M059J (cell line): ENCODE data around the gene ASB2. TPM values are rescaled to one million over a fixed set of nuclear protein-coding genes. Genes with fewer than 3 reads are reported as not detected.

ENCODE experiments used
- DNase-seq: peaks from one replicate; pipeline ENCODE4 v3.0.0-alpha.2; 2012; ENCODE audit warnings: low read depth
- total RNA-seq: library from RNA; depleted of rRNA; stranded (reverse); fragments of >200 nt; shearing (Covaris generic); gene quantifications from 2 replicates; pipeline ENCODE4 v1.2.3, GENCODE V29; 2014

The ASB2 gene
- total RNA-seq, 1 experiment from 2014 or later = not detected

DNA sequence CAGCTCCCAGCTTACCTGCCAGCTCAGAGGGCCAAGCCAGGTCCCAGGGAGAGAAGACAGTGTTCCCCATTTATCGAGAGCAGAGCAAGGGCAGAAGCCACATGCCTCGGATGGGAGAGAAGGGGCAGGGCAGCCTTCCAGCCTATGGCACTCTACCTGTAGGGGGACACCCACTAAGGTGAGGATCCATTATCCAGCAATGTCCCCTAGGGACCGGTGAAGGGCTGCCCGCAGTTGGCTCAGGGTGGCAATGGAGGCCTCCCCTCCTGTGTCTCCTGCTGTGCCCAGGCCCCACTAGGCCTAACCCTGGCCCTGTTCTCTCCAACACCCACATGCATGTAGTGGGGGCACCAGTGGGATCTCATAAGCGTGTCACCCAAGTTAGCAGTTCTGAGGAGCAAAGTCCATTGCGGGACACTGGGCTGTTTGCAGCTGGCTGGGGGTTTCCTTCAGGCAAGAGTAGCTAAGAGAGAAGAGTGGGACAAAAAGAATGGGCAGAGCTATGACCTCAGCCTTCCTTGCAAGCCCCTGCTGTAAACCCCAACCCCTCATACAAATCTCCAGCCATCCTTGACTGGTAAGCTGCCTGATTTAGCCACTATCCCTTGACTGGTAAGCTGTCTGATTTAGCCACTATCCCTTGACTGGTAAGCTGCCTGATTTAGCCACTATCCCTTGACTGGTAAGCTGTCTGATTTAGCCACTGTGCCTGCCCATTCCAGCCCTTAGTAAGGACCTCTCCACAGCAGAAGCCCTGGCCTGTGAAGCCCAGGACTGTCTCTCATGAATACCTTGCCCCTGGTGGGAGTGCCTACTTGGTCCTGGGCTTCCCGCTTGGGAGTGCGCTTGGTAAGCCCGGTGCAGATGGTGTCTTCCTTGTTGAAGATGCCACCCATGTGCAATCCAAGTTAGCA is 5.2 kb upstream of the ASB2 start:
- DNase-seq = no peak

DNA sequence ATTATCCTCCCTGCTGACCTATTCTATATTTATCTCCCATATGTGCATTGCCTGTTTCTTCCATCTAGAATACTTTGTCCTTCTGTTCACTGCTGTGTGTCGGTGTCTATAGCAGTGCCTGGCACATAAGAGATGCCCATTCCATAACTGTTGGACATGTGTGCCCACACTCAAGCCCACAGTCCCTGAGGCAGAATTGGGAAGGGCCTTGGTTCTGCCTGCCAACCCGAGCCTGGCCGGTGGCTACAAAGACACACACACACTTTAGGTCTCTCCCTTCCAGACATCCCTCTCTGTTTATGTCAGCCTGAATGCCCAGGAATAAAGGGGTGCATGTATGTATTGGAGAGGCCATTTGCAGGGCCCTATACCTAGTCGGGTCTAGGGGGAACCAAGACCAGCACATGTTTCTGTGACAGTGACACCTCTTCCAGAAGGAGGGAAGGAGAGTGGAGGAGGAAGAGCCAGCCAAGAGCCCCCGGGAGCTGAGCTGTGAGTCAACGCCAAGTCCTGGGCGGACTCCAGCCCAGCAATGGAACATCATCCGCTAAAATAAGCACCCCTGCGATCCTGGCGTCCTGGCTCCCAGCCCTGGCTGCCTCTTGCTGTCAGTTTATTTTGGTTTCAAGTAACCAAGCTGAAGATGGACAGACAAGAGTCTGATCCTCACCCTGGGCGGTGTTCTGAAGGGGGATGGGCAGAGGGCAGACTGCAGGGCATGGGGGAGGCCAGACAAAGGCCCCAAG is 4.3 kb upstream of the ASB2 start:
- peak; percentile 51 for DNase-seq

DNA sequence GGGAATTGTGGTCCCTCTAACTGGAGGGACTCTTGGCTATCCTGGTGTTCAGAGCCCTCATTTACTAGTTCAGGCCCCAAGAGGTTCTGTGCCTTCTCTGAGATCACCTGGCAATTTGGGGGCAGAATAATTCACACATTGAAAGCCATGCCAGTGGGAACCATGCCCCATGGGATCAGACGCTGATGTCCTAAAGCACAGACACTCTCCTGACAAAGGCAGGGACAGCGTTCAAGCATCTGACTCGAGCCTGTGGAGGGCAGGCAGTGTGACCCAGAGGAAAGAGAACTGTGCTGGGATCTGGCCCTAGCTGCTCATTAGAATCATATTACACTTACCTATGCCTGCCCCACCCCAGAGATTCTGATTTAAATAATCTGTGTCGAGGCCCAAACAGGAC is 2.4 kb upstream of the ASB2 start:
- no peak for DNase-seq

DNA sequence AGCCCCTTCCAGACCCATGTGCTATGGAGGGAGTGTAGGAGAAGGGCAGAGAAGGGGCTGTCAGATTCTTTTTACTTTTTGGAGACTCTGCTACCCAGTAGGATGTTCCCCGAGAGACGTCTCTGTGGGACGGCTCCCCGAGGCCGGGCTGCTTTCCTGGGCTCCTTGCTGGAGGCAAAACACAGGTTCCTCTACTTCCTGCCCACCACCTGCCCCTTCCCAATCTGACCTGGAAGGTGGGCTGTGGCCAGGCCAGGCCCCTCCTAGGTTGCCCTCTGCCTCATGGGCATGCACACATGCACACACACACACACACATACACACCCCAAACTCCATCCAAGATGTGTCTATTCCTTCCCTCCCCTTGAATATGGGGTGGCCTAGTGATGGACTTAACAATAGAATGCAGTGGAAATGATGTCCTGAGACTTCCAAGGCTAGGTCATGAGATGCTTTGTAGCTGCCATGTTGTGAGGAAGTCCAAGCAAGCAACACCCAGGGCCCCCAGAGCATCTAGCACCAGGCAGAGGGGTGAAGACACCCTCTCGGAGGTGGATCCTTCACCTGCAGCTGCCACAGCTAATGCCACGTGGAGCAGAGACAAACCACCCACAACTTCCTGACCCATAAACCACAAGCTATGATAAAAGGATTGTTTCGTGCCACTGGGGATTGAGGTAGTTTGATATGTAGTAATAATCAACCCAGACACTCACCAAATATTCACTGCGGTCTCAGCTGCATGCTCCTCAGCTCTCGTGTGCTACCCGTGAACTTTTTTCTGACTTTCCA is 1.6 kb upstream of the ASB2 start:
- peak; percentile 51 for DNase-seq

DNA sequence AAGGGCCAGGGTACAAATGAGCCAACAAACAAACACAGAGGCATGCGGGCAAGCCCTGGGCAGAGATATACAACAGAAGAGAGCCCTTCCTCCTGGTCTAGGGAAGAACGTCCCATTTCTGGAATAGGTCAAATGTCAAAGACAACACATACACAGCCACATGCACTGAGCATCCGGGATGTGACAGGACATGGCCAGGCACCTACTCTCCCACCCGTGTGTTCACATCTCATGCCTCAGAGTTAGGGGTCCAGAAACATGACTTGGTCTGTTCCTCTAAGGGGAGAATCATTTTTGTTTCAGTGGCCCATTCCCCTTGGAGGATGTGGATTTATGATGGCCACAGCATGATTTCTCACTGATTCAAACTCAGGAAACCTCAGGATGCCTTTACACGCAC is 801 bp upstream of the ASB2 start:
- DNase-seq = no peak

DNA sequence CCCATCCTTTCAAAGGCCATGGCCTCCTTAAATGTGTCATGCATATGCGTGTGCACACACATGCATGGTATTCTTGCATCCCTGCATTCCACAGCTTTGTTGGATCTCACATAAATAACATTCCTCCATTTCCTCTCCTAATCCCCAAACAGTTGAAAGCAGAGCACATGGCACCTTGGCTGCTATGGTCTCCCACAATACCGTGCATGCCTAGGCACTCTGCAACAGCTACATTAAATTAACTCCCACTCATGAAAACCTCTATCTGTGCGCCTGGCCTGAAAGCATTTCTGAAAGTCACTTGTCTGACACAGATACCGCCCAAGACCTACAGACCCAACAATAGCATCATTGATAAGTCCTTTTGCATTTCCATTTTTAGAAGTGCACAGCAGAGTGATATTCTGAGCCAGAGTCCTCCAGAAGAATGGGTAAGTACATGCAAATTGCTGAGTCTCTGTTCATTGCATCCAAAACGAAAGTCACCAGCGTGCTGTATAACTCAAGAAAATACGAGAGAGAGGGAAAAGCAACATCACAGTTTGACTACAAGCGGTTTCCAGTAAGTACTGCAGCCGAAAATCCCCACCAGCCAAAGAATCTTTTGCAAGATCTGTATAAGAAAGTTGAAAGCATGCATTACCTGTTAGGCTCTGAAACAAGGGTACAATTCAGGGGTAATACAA is 436 bp downstream of the ASB2 start:
- DNase-seq = no peak

DNA sequence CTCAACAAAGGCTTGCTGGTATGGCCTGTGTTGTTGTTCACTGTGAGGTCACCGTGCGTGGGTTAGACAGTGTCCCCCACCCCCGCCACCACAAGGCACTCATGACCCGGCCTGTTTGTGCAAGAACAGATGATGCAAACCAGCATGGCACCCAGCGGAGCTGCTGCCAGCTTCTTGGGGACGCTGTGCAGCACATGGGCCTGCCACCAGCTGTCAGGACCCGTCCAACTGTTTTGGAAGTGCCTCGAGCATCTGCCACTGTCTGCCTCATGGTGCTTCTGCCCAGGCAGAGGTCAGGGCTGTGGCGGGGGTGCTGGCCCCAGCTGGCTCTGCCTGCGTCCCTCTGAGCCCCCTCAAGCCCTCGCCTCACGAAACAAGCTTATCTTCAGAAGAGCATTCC is 1.5 kb downstream of the ASB2 start:
- no peak for DNase-seq

DNA sequence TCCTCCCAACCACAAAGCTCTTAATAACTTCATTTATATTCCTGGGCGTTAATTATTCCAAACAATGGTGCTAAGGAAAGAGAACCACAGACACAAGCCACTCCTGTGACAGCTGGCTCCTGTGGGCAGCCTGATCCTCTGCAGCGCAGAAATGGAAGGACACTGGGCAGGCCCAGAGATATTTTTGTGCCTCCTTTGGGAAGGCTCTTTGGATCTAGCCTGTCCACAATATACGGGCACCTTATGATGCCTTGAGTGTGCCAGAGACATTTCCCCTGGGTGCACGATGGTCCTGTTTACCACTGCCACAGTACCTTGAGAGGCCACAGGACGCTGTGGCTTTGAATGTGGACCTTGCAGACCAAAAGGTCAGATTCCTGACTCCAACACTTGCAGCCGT is 2.1 kb downstream of the ASB2 start:
- DNase-seq = no peak

DNA sequence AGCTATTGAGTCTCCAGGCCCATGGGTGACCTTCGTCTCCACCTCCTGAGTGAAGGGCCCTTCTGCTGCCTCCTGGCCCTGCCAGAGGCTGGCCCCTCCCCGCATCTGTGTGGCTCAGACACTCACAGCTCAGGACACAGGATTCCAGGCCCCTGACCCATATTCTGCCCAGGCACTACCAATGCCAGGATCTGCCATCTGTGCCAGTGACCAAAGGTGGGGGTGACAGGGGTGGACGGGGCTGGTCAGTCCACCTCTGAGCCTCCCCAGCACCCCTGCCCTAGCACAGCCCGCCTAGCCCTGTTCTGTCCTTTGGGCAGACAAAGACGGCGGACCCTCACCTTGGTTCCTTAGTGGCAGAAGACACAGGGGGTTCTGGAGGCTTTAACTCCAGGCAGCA is 2.8 kb downstream of the ASB2 start:
- no peak for DNase-seq

DNA sequence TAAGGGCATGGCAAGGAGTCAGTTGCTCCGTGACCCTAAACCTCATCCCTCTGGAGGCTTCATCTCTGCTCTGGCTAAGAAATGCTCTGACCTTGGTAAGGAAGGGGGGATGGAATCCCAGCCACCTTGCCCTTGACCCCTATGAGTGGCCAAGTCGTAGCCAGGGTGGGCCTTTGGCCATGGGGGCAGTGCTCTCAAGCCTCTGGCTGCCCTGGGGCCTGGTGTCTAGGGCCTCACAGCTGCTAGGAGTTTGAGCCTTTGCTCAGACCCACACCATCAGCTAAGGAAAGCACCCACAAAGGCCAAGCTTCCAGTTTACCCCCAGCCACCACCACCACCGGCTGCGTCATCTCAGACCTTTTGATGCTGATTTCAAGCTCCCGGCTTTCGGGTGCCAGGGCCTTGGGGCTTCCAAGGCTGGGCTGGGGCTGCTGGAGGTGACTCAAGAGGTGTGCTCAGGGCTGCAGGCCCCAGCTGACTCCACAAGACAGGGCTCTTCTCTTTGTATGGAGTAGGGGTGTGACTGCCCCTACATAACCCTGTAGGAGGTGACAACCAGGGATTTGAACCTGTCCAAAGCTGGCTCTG is 3.7 kb downstream of the ASB2 start:
- no peak for DNase-seq

DNA sequence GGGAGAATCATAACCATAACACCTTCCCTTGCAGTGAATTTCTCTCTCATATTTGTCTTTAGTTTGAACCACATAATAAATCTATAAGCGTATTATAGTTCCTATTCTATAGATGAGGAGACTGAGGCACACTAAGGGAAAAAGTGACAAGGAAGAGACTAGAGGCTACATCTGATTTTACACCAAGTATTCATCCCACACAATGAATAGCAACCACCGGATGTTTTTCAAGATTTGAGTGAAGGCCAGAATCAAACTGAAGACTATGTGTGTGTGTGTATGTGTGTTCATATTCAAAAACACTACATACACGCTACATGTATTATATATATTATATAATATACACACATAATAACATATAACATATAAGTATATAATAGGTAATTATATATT is 4.7 kb downstream of the ASB2 start:
- DNase-seq = no peak

DNA sequence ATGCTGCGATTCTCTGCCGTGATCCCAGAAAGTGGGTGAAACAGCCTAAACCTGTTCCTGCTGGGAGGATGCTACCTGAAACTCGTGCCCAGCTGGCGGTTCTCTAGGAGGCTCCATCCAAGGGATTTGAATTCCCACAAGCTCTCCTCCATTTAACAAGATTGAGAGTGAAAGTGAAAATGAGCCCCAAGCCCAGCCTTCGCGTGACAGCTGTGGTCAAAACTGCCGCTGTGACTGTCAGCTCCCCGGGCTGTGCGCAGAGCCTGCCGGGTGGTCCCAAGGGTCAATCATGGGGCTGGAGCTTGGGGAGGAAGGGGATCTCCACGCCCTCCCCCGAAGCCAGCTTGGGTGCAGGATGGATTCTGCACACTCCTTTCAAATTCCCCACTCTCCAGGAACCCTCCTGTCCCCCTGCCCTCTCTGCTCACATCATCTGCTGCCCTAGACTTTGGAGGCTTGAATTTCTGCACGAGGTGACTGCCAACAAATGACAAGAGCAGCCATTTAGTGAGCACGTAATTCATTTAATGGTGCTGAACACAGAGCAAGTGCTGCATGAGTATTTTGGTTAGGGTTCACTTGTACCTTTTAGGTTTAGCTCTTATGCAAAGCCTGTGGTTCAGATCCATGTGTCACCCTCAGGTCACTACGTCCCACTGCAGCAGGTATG is 5.3 kb downstream of the ASB2 start:
- DNase-seq = peak; percentile 47

DNA sequence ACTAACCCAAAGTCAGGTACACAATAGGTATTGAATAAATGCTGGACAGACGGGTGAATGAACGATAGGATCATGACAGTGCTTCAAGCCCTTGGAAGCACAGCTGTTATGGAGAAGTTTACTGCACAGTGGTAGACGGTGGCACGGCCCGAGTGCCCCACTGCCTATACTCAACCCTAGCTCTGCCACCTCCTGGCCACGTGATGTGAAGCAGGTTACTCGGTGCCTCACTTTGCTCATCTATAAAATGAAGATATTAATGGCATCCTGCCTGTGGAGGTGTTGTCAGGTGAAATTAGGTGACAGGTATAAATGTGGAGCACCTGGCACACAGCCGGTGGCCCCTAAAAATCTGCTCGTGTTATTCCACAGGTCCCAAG is 5.8 kb downstream of the ASB2 start:
- DNase-seq = no peak

DNA sequence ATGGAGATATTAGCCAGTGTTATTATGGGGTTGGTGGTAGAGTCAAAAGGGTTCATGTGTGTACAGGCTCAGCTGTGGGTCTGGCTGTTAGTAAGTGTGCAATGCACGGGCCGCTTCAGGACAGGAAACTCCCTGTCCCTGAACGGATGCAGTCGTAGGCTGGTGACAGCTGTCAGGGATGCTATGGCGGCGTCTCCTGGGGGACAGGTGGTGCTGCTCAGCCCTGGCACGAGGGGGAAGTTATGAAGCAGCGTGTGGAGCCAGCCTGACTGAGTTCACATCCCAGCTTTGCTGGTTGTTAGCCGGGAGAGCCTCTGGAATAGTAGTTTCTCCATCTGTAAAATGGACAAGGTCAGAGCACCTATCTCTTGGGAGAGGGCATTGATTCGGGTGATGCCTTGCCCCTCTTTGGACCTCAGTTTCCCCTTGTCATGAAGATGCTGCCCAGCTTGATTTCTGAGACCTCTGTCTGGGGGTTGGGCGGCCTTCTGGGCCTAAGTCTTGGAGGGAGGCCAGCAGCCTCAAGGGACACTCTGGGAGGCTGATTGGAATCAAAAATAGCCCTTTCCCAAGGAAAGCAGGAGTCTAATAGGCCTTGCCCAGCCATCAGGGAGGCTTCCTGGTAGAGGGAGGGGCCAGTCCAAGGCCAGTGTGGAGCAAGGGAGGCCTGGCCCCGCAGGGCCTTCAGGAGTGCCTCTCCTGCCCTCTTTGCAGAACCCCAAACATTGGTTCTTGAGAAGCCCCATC is 7.1 kb downstream of the ASB2 start:
- no peak for DNase-seq

DNA sequence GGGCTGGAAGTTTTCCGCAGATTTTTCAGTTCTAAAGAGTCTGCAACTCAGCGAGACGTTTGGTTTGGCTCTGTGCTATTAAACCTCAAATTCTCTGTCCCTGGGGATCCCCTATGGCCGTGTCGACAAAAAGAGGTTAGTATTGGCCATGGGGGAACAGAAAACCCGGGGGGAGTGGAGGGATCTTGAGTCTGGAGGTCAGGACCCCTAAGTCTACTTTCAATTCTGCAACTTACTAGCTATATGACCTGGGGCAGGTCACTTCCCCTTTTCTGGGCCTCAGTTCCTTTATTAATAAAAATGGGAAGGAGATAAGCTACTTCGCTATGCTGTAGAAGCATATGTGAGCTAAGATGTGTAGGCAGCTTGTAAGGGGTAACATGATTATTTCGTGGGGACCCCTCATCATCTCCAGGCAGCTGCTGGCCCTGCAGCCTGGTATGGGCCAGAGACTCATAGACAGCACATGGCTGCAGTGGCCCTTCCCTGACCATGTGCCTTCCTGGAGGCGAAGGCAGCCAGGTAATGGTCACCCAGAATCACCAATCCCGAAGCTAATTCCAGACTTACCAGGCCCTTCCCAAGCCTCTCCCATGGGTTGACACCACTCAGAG is 8.6 kb downstream of the ASB2 start:
- DNase-seq = no peak

DNA sequence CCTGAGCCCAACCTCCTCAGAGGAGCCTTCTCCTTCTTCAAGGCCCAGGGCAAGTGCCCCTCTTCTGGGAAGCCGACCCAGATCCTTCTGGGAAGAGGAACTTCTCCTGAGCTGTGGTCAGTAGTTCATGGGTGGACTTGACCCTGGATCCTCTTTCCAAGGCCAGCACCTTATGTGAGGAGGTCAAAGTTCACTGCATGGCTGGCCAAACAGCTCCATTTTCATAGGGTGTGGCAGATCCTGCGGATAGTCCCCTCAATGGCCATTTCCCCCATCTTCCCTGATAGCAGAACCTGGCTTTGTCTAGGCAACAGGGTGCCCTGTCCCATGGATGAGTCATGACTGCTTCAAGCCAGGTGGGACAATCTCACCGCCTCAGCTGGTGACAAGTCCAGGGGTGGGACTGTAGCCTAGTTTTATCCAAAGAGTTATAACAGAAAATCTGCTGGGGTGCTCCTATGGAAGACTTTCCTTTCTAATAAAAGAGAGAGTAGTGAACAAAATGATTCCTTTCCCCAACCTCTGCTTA is 10.4 kb downstream of the ASB2 start:
- no peak for DNase-seq

DNA sequence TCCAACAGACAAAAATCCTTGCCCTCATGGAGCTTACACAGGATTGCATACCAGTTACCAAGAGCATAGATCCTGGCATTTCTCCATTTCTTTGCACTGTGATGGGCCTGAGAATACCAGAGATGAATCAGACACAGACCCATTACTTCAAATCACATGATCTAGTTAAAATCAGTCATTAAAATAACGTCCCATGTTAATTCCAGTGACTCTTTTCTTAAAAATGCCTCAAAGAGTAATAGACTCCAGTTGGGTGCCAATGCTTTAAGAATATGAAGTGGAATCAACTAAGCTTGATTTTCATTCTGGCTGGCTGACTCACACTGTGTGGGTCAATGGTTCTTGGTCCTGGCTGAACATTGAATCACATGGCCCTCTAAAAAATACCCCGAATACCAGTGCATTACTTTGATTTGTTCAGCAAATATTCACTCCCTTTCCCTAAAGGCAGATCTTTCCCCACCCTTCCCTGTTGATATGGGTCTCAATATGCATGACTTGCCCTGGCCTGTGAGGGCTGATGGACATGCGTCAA is 11.0 kb downstream of the ASB2 start:
- DNase-seq = peak; percentile 88

DNA sequence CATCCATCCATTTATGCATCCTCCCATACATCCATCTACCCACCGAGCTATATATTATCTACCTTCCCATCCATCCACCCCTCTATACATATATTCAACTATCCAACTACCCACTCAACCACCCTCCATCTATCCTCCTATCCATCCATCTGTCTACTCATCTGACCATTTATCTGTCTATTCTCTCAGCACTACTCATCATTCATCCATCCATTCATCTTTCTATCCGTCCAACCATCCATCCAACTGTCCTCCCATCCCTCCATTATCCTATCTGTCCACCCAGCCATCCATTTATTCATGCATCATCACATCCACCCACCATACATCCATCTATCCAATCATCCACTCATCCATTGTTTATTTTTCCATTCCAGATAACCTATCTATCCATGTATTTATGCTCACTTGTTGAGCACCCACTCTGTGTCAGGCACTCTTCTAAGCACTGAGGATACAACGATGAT is 11.5 kb downstream of the ASB2 start:
- no peak for DNase-seq

DNA sequence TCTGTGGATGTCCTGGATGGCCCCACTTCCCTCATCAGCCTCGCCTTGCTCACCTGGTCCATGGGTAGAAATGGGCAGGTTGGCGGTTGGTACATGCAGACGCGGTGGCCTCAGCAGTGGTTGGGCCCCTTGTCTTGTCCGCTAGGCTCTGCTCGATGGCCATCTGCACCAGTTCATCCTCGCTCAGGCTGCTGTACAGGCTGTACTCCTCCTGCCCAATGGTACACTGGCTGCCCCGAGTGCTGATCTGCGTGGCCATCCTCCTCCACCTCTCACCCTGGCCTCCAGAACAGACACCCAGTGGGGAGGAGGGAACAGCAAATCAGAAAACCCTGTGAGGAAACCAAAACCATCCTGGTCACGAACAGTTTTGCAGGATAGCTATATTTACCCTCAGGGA is 12.1 kb downstream of the ASB2 start:
- DNase-seq = no peak
